GM18508 (cell line): ENCODE results near the gene GALNT10.

Experiments
- ATAC-seq: cut with Tn5 transposase; IDR thresholded peaks from one replicate; pipeline ENCODE4 v1.9.1; 2021; ENCODE audit warnings: moderate number of reproducible peaks; ENCODE audit not compliant: insufficient read depth, unreplicated experiment

GALNT10 gene

DNA sequence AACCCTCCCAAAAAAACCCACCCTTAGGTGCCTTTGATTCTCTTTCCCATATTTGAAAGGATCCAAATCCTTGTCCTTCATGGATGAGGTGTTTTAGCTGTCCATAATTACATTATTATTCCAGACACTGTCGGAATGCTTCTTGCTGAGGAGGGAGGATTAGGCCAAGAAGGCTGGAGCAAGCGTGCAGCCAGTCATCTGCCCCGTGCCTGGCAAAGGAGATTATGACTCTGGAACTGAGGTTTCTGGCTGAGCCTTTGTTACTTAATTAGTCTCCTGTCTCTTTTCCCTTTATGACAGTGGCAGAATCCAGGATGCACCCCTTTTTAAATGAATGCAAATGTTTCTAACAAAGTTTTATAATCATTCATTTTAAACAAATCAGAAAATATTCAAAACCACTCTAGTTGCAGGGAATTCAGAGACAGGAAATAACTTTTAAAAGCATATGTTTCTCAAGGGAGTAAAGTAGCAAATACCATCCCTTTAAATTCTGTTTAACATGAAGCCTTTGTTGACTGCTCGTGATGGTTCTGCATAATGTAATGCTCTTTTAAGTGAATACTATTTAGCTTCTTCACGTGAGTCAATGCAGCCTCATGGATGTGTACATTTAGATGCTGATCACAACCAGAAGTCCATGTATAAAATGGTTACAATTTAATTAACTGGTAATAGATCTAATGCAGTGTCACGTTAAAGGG, 69.8 kb downstream of the GALNT10 start:
- no peak for ATAC-seq

- ATAC-seq: no peak
These were observed 71.8 kb downstream of the GALNT10 start for GRCh38 chr5:154262342-154262741.

- ATAC-seq: no peak
These were observed 74.1 kb downstream of the GALNT10 start for GRCh38 chr5:154264549-154265196.

- ATAC-seq: no peak
These were observed 74.8 kb downstream of the GALNT10 start for GRCh38 chr5:154265197-154265773.

GRCh38 chr5:154267516-154267915, 77.0 kb downstream of the GALNT10 start:
- ATAC-seq: no peak

GRCh38 chr5:154268073-154268472, 77.5 kb downstream of the GALNT10 start:
- no peak for ATAC-seq

DNA sequence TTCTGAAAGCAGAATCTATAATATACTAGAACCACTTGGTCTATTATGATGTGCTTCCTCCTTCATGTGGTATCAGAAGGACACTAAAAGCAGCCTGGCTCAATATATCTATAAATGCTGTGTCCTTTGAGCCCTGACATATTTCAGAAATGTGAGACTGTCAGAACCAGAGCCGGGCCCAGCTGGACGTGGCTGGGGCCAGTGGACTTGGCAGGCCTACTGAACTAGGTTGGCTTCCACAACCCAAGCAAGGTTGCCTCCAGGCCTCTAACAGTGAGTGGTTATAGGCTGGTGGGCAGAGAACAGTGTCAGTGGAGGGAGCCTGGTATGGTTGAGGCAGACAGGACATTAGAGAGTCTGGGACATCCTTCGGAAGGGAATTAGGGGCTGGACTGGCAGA, 78.9 kb downstream of the GALNT10 start:
- no peak for ATAC-seq

GRCh38 chr5:154271466-154271865, 80.9 kb downstream of the GALNT10 start:
- no peak for ATAC-seq

DNA sequence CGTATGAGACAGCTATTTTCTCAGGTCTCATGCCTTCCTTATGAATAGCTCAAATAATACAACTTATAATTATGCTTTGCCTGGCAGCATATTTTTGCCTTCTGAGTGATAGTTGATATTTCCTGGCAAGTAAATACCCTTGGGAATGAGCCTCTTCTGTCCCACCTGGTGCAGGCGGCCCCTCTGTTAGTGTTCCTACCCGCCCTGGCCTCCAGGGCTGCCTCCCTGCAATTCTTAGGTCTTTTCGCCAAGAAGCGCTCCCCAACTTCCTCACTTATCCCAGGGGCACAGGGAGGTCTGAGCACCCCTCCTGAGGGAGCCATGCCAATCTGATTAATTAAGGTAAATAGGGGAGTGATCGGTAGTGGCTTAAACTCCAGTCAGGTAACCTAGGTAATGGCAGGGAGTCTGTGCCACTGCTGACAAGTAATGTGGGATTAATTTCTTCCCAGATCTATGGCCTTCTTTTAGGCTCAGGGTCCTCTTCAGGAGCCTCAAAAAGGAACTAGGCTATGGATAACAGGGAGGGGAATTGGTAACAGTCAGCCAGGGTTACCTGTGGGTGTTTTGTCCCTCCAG, 81.5 kb downstream of the GALNT10 start:
- no peak for ATAC-seq

- peak; percentile 67 for ATAC-seq
These were observed 82.6 kb downstream of the GALNT10 start for GRCh38 chr5:154273028-154273617.

DNA sequence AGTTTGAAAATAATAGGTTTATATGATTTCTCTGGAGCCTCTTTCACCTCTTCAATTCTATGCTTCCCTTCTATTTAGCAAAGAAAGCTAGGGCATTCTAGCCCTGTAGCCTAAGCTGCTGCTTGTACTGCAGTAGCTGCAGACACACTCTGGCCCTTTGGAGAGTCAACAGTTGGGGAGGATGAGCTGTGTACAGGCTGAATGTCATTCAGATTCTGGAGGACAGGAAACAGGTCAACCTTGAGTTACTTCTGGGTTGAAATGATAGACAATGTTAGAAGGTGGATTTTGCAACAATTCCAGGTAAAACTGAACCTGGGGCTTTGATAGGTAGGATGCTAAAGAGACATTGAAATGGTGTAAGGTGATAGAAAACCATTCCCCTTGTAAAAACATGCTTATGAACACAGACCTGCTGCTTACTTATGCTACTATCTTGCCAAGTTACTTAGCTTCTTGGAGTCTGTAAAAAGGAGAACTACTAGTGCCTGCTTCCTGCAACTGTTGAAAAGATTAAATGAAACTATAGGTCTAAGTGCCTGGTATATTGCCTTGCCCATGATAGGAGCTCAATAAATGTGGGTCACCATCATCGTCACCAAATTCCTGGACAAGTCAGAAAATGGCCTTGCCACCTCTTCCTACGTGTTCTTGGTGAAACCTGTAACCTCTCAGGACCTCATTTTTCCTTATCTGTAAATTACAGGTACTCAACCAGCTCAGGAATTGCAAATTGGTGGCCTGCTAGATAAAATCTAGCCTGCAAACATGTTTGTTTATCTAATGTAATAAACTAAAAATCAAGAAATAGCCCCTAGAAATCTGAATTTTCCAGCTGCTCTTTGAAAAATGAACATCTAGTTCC, 83.7 kb downstream of the GALNT10 start:
- ATAC-seq: no peak

- no peak for ATAC-seq
These were observed 84.3 kb downstream of the GALNT10 start for GRCh38 chr5:154274828-154275185.

DNA sequence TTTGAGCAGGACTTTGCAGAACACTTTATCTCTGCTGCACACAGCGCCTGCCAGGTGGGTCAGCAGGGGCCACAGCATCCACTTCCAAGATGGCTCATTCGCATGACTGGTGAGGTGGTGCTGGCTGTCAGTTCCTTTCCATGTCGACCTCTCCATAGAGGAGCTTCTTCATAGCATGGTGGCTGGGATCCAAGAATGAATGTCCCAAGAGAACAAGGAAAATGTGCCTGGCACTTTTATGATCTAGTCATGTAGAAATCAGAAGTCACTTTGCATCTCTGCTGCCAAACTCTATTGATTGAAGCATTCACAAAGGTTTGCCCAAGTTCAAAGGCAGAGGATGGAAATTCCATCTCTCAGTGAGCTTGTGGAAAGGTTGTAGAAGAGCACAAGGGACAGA, 85.0 kb downstream of the GALNT10 start:
- ATAC-seq: no peak

- no peak for ATAC-seq
These were observed 85.9 kb downstream of the GALNT10 start for GRCh38 chr5:154276261-154276972.

DNA sequence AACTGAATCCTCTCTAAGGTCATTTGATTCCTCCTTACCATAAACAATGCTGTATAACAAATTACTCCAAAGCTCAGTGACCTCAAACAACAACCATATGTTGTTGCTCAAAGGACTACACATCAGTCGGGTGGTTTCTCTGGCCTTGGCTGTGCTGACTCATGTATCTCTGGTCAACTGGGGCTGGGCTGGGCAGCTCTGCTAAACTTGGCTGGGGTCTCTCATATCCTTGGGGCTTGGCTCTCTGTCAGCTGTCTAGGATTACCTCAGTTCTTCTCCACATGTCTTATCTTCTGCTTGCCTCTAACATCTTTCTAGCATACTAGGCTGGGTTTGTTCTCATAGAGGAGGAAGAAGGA, 86.4 kb downstream of the GALNT10 start:
- no peak for ATAC-seq

DNA sequence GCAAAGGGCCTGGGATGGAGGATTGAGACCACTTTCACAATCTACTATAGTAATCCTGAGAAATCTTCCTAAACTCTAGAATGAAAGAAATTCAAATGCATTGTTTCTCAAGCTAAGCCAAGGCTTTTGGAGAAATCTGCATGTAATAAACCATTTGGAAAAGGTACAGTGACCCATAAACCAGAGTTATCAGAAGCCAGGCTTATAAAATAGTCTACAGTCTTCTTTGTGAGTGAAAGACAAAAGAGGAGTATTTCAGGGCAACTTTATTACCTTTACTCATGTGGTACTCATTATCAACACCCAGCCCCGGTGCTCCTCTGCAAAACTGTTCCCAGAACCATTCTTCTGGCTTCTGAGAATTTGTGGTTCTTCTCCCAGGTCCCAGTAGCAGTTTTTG, 87.0 kb downstream of the GALNT10 start:
- ATAC-seq: no peak

- ATAC-seq: no peak
These were observed 87.7 kb downstream of the GALNT10 start for GRCh38 chr5:154278186-154278585.

DNA sequence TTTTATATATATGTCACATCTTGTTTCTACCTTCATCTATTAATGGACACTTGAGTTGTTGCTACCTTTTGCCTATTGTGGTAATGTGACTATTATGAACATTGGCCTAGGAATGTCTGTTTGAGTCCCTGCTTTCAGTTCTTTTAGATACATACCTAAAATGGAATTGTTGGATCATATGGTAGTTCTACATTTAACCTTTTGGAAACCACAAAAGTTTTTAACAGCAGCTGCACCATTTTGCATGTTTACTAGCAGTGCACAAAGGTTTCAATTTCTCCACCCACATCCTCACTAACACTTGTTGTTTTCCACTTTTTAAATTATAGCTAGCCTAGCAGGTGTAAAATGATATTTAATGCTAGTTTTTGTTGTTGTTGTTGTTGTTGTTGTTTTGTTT, 88.4 kb downstream of the GALNT10 start:
- ATAC-seq: no peak

- ATAC-seq: peak; percentile 97
These were observed 93.9 kb downstream of the GALNT10 start for GRCh38 chr5:154284433-154284832.
